ENCODE measurements around the gene CHCT1.
A peak's percentile ranks its signal among the peaks of the same experiment; 100 is the strongest.

Gene CHCT1

DNA sequence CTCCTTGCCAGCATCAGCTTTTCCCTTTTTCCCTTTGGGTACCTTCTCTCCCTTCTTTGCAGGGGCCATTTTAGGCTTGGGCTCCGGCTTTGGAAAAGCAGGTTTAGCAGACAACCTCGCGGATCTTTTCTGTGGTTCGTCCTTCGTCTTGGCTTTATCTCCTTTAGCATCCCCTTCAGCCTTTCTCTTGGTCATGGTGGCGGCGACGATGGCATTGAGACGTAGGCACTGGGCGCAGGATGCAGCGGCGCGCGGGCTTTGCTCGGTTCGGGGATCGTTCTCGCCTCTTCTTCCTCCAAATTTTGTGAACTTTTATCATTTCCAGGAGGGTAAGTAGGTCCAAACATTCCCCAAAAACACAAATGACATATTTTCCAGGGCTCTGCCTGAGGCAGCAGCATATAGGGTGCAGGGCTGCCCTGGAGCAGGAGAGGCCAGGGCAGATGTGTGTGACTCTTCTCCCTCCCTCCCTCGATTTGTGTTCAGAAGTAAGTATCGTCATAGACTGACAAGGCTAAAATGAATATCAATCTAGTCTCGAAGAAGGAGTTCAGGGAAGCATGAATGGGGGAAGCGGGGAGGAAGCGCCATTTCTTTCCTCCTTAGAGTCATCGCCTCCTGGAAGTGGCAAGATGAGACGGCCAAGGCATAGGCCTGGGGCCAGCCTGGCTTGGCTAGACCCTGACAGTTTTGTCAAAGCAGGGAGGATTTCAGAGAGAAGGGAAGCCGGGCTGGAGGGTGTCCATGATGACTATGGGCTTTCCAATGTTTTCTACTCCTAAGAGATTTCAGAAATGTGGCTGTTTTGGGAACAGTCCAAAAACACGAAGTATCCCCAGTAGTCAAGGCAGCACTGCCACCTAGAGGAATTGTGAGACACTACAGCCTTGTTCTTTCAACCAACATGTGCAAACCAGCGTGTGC is 13.2 kb downstream of the CHCT1 start:
- TF ChIP-seq, protein P1, sequence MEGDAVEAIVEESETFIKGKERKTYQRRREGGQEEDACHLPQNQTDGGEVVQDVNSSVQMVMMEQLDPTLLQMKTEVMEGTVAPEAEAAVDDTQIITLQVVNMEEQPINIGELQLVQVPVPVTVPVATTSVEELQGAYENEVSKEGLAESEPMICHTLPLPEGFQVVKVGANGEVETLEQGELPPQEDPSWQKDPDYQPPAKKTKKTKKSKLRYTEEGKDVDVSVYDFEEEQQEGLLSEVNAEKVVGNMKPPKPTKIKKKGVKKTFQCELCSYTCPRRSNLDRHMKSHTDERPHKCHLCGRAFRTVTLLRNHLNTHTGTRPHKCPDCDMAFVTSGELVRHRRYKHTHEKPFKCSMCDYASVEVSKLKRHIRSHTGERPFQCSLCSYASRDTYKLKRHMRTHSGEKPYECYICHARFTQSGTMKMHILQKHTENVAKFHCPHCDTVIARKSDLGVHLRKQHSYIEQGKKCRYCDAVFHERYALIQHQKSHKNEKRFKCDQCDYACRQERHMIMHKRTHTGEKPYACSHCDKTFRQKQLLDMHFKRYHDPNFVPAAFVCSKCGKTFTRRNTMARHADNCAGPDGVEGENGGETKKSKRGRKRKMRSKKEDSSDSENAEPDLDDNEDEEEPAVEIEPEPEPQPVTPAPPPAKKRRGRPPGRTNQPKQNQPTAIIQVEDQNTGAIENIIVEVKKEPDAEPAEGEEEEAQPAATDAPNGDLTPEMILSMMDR (IDR thresholded peaks at IDR 0.05) = peak; percentile 86

DNA sequence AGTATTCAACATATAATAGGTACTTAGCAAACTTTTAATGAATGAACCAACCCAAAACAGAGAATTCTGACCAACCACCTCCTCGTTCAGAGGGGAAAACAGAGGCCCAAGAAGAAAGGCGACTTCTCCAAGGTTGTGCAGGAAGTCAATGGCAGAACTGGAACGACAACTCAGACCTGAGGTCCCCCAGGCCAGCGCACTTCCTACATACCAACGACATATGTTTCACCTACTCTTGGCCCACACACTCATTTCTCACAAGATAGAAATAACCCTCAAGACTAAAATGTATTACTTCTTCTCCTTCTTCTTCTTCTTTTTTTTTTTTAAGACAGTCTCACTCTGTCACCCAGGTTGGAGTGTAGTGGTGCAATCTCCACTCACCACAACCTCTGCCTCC is 14.4 kb downstream of the CHCT1 start:
- TF ChIP-seq, protein P1 (IDR thresholded peaks at IDR 0.05) = no peak

DNA sequence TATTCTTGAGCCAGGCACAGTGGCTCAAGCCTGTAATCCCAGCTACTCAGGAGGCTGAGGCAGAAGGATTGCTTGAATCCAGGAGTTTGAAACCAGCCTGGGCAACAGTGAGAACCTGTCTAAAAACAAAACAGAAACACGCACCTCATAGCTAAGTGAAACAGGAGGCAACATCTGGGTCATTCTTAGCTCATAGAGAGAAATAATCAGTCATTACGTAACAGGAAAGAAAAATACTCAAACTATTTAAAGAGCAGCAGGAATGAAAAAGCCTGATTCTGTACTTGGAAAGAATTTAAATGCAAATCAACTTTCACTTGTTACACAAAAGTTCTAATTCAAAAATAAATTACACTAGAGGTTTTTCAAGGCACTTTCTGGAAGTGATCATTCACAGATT is 17.2 kb downstream of the CHCT1 start:
- TF ChIP-seq, protein P1 (IDR thresholded peaks at IDR 0.05) = no peak

DNA sequence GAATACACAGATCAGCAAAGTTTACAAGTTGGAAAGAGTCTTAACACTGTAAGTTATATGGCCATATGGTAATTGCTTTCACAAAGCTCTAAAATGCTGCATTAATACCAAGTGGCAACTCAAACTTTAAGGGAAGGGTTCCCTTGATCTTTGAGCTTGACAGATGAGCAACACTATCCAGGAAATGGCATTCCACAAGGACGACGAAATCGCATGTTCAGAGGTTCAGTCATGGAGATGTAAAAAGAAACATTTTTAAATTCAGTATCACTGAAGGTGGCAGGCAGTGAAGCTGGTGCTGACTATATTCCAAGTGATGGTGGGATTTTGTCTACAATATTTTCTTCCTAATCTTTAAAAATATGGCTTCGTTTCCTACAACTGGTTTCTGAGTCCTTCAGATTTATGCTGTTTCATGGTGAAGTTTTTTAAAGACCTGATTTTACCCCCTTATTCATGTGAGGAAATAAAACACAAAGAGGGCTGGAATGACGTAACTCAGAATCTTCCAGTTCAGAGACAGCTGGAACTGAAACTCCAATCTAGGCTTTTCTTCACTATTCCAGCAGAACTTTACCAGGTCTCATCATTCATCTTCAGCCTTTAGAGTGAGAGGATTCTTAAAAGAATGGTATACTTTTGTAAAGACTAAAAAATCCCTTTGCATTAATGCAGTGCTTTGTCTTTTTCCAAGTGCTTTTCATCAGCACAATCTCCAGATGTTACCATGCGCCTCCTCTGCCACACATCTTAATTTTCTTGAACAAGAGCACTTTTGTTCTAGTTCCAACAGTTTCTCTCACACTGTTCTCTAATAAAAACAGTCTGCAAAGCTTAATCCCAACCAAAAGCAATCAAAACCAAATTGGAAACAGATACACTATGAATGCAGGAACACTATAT is 20.2 kb downstream of the CHCT1 start:
- TF ChIP-seq, protein P1 (IDR thresholded peaks at IDR 0.05) = no peak

DNA sequence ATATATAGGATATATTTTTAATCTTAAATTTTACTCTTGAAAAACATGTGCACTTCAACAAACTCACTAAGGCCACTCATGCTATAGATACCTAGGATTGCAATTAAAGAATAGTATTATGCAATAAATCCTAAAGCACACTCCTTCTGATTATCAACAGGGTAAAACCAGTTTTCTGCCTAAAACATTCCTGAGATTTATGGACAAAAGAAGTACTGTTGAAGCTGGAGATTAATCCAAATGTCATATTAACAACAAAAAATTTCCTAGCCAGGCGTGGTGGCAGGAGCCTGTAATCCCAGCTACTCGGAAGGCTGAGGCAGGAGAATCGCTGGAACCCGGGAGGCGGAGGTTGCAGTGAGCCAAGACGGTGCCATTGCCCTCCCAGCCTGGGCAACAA is 21.4 kb downstream of the CHCT1 start:
- TF ChIP-seq, protein P1 (IDR thresholded peaks at IDR 0.05) = no peak

DNA sequence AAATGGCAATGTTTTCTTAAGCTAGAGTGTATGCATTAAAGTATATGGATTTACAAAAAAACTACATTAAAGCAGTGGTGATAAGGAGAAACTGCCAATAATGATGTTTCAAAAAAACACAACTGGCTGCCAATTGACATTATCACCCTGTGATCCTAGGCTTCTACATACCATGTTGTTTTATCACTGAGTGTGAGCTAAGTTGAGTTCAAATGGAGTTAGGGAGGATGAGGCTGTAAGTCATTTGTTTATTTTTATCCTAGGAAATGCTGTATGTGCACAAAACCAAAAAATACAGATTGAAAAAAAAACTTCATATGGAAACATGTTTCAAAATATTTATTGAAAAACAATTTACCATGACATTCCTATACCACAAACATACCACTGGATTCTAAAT is 22.9 kb downstream of the CHCT1 start:
- TF ChIP-seq, protein P1 (IDR thresholded peaks at IDR 0.05) = no peak

DNA sequence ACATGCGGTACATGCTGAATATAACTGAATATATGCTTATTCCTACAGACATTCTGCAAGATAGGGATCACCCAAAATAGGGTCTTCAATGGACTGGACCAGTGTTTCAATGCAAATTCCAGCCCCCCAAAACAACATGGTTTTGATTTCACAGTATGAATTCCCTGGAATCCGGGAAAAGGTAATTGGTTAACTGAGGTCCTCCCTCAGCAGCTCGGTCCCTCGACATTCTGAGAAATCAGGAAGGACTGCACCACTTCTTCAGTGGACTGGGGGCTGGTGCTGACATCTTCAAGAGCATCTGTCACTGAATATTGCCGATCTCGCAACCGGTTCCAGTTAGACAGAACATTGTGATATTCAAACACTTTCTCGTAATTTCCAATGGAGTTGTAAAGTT is 25.1 kb downstream of the CHCT1 start:
- TF ChIP-seq, protein P1 (IDR thresholded peaks at IDR 0.05) = no peak

All from LNCAP (cell line).